T-helper 9 cell (primary cell): Measurements from ENCODE around the gene PPP2R2C.
A peak's percentile ranks its signal among the peaks of the same experiment; 100 is the strongest.

Experiments
- DNase-seq: peaks from one replicate; pipeline ENCODE4 v3.0.0-alpha.2; 2020

Gene PPP2R2C

GRCh38 chr4:6377626-6378492, 94.6 kb downstream of the PPP2R2C start:
- DNase-seq = no peak

- no peak for DNase-seq
These were observed 96.7 kb downstream of the PPP2R2C start for GRCh38 chr4:6375620-6376295.

GRCh38 chr4:6374575-6374974, 97.8 kb downstream of the PPP2R2C start:
- DNase-seq = no peak

DNA sequence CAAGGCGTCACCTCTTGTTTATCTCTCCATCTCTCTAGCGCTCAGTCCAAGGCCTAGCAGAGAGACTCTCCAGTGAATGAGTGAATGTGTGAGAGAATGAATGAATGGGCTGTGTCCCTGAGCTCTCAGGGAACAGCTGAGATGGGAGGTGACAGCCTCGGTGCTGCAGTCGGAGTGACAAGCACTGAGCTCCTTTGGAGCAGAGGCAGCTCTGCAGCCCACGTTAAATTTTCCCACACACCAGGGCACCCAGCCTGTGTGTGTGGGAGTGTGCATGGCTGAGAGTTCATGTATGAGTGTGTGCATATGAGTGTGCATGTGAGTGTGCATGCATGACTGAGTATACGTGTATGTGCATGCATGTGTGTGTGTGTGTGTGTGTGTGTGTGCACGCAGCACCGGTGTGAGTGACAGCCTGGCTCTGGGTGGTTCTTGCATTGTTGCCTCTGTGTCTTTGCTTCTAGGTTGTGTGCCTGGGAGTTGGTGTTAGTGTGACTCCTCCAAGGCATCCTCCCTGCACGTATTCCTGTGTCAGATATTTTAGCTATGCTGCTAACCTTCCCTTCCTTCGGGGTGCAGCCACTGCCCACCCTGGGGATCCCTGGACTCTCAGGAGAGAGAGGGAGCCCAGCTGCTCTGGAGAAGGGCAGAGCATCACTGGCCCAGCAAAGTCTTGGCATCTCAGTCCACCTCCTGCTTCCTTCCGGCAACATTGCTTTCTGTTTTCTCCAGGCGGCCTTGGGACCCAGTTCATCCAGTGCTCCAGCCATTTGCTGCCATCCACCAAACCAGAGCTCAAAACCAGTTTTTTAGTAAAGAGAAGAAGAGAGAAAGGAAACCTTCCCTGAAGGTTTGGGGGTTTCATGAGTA, 98.6 kb downstream of the PPP2R2C start:
- no peak for DNase-seq

DNA sequence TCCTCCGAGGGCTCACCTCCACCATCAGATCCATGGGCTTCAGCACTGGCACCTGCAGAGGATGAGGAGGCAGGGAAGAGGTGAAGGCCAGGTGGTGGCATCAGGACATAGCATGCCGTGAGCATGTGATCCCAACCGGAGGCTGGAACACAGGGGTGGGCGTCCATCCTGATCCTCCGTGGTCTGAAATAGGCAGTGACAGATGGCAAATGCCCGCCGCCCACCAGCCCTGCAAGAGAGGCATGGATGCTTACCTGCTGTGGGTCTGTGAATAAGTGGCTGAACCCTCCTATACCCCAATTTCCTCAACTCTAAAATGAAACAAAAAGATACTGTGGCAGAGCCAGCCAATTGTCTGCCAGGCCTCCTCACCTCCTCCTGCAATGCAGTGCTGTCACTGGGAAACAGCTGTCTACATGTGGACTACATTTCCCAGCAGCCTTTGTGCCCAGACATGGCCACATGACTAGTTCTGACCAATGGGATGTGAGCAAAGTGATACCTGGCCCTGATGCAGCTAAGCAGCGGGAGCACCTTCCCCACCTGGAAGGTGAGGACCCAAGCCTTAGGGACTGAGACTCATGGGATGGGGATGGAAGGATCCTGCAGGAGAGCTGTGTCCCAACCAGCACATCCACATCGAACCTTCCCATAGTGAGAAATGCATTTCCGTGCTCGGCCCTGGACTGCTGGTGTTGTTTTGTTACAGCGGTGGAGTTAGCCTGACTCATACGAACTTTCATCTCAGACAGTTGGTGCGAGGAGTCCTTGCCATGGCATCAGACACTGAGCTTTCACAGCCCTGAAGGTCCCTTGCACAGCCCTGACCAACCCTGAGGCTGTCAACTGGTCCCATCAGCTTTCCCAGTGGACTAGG, 99.5 kb downstream of the PPP2R2C start:
- no peak for DNase-seq

DNA sequence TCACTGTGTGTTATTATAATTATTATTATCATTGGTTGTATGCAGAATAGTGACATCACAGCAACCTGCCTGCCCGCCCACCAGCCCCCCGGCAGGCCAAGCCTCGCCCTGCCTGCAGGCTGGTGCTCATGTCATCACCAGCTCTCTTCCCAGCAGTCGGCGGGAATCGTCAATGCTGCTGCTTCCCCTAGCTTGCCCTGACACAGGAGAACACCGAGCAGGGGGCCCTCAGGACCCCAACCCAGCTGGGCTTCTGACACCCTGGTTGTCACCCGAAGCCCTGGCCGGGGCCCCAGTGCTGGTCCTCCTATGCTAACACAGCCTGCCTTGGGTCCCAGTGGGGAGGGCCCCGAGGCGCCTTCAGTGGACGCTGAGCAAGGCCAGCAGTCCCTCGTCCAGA, 100.6 kb downstream of the PPP2R2C start:
- no peak for DNase-seq

GRCh38 chr4:6371271-6371670, 101.1 kb downstream of the PPP2R2C start:
- DNase-seq = no peak

DNA sequence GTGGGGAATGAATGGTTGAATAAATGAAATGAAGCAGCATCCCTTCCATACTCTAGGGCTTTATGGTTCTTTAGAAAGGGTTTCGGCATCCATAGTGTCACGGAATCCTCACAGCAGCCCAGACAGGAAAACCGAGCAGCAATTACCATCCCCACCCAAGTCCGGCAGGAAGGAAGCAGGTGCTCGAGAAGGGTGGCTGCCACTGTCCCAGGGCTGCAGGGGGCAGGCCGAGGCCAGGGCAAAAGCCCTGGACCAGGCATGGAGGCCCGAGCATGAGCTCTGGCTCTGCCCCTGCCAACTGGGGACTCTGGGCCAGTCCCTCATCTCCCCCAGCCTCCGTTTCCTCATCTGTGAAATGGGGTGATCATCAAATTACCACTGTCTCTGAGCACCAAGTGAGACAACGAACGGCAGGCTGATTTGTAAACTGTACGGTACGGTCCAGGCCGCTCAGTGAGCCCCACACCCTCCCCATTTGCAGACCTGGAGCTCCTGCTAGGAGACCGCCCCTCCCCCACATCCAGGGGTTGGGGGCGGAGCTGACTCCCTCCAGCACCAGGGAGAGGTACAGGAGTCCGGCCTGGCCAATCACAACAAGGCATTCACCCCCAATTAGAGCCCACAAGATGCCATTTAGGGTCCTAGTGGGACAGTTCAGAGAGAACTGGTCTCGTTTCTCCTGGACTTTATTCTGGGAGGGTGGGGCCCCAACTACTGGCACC, 102.3 kb downstream of the PPP2R2C start:
- DNase-seq = no peak

GRCh38 chr4:6369511-6369910, 102.9 kb downstream of the PPP2R2C start:
- DNase-seq = no peak

- no peak for DNase-seq
These were observed 103.4 kb downstream of the PPP2R2C start for GRCh38 chr4:6369035-6369434.

GRCh38 chr4:6368601-6369000, 103.8 kb downstream of the PPP2R2C start:
- DNase-seq = no peak

DNA sequence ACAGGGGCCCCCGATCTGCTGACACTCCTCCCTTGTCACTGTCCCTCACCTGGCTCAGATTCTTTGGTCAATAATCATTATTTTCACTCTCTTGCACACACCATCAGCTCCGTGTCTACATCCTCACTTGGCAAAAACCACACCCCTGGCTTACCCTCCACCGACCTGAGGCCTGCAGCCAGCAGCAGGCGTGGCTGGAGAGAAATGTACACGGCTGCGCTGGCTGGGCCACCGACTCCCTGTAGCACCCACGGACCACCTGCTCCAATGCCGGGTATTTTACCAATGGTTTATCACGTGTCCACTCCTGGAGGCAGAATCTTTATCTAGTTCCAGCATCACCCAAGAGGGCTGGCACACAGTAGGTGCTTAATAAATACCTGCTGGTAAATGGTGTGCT, 104.3 kb downstream of the PPP2R2C start:
- no peak for DNase-seq

DNA sequence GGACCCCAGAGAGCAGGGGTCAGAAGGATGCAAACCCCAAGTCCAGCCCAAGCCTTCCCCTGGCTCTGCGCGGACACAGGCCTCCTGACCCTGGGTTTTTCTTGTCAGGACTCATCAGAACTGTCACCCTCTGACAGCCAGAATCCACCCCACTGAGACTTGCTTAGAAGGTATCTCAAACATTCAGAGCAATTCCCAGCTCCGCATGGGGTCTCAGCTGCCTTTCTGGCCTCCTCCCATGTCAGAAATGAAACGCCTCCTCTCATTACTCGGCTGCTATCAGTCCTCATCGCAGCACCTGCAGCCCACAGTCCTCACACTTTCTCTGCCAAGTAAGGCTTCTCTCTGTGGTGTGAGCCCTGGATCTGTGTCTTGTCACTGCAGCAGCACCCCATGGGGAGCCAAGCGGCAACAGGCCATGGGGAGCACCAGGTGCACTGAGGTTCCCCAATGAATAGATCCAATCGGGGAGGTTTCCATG, 105.0 kb downstream of the PPP2R2C start:
- no peak for DNase-seq

DNA sequence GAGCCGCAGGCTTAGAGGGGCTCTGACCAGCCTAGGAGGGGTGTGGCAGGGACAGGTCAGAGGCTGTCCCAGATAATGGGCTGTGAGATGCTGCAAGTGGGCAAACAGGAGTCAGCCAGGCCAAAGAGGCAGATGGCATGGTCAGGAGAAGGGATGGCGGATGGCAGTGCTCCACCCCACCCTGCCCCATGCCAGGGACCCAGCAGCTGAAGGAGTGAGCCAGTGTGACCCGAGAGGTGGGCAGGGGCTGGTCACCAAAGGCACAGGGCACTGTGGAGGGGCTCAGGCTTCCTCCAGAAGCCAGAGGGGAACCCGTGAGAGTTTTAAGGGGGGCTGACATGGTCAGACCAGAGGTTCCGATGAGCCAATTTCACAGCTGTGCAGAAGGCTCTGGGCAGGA, 105.8 kb downstream of the PPP2R2C start:
- no peak for DNase-seq

- DNase-seq = no peak
These were observed 106.8 kb downstream of the PPP2R2C start for GRCh38 chr4:6365545-6366086.

GRCh38 chr4:6364581-6364980, 107.8 kb downstream of the PPP2R2C start:
- no peak for DNase-seq

DNA sequence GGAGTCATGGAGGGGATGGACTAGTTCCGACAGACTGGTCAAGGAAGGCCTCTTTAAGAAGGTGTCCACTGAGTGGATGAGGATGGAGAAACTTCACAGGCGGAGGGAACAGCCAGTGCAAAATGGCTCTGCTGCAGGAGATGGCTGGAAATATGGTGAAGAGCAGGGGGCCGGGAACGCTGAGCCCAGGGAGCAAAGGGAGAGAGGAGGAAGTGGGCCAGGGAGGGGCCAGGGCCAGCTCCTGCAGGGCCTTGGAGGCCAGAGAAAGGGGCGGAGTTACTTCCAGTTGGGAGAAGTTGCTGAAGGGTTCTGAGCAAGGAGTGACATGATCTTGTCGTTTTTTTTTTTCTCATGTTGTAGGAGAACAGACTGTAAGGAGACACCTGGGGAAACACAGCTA, 108.3 kb downstream of the PPP2R2C start:
- DNase-seq = no peak

DNA sequence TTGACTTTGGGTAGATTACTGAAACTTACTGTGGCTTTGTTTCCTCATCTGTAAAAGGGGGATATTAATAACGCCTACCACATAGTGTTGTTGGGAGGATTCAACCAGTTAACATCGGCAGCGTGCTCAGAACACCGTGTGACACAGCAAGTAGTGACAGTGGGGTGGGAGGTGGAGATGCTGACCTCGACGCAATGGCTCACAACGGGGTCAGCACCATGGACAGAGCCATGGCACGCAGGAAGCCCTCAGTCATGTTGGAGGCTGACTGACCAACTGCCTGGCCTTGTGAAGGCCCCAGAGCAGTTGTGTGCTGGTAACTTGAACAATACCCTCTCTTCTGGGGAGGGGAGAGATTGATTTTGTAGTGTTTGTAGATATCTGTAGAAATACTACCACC, 109.5 kb downstream of the PPP2R2C start:
- DNase-seq = peak; percentile 17

DNA sequence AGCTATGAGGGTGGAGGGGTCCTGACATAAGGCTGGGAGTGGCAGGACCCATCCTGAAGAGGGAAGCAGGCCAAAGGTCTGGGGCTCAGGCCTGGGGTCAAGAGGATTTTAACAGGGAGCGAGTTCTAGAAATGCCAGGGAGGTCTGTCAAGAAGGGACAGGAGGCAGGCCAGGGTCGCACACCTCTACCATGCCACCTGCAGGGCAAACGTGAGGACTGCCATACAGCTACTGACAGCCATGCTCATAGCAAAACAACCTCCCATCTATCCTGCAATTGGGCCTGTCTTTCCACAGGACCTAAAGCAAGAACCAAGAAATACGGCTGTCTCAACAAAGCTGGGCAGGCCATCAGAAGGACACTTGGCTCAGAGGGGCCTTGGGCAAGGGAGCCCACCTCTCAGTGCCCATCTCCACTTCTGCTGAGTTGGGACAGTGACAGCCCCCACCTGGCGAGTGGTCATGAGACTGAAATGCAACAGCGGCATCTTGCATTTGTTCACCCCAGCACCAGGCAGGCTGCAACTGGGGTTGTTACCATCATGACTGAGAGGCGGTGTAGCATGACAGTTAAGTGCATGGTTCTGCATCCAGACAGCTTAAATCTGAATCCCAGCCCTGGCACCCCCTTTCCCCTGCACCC, 110.0 kb downstream of the PPP2R2C start:
- DNase-seq = no peak

DNA sequence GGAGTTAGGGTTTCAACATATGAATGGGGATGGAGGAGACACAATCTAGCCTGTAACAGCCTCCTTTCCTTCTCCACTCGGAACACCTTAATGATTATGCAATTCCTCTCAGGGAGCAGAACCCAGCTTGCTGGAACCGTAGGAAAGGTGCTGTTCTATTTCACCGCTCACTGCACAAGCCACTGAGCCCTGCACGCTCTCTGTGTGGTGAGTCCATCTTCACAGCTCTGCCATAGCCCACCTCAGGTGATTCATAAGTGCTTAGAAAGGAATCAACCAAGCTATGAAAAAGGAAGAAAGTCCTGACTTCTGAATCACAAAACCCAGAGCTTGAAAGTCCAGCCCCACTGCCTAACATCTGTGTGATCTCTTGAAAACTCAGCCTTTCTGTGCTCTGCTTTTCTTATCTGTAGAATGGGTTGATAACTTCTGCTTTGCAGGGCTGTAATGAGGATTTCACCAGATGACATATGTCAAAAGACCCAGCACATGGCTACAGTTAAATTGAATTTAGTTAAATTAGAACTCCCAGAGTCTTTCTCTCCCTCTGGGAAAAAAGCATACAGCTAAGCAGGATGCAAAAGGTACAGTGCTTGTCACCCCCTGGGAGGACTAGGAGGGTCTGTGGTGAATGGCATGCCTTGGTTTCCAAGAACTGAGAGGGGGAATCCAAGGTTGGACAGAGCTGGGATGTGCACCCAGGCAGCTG, 111.2 kb downstream of the PPP2R2C start:
- DNase-seq = no peak
